K562 (cell line): ENCODE data around the gene TMPRSS6. TPM values are rescaled to one million over a fixed set of nuclear protein-coding genes. Genes with fewer than 3 reads are reported as not detected.

ENCODE experiments used
- ATAC-seq: fragments of 200-7000 bp; cut with Tn5 transposase; 3 replicates; pipeline ENCODE4 v1.9.1; 2020; ENCODE audit warnings: moderate library complexity
- BruUV-seq: library from RNA; stranded (reverse); fragments of 400-500 nt; replicated peaks from 2 replicates; lab custom pipeline; 2021; lab: Mats Ljungman, UMichigan
- CTCF ChIA-PET: fragments of 300-600 bp; formaldehyde crosslinking; extraction: SDS; loops from one replicate; lab custom pipeline; 2021; ENCODE audit warnings: low intra/inter-chr PET ratio; lab: Yijun Ruan, JAX
- POLR2A ChIA-PET: fragments of 300-600, 350-650 bp; sonication (Branson Sonifier 250); formaldehyde crosslinking; extraction: SDS; loops from one replicate; lab custom pipeline; 2021; ENCODE audit warnings: antibody characterized with exemption, inconsistent platforms; lab: Yijun Ruan, JAX
- DNase-seq, 4 experiments: peaks; one replicate each; pipeline versions ENCODE4 v3.0.0 to v3.0.0-alpha.2; 2011 to 2018; ENCODE audit warnings: low spot score in 3 of 4, mixed read lengths in 3 of 4; ENCODE audit errors: extremely low read depth in 1 of 4
- FAIRE-seq: peaks from 2 replicates; lab custom pipeline; 2011; peaks lifted over from hg19 to GRCh38; lab: Jason Lieb, UNC
- H2AFZ ChIP-seq: 2 replicates; pipeline ENCODE4 v1.6.0; 2011; ENCODE audit warnings: low read depth, low read length, control low read depth, inconsistent platforms
- H3K27ac ChIP-seq: fragments of 200-600 bp; 3 replicates; pipeline ENCODE4 v1.8.0; 2011; ENCODE audit warnings: low read depth, mild to moderate bottlenecking, control low read depth, inconsistent platforms, low read length, moderate library complexity, mixed read lengths; ENCODE audit errors: extremely low read depth
- H3K27me3 ChIP-seq, 2 experiments: fragments of 300-600 bp in 1 of 2; 2 replicates in 1 of 2; 3 replicates in 1 of 2; pipeline versions ENCODE4 v1.6.0 to v1.8.0; 2011; ENCODE audit warnings: inconsistent platforms in 2 of 2, low read length in 2 of 2, mild to moderate bottlenecking in 1 of 2, mixed read lengths in 1 of 2, moderate library complexity in 1 of 2; ENCODE audit not compliant: control insufficient read depth in 2 of 2, insufficient read depth in 2 of 2
- H3K36me3 ChIP-seq: fragments of 300-600 bp; 3 replicates; pipeline ENCODE4 v1.8.0; 2011; ENCODE audit warnings: mild to moderate bottlenecking, low read length, inconsistent platforms; ENCODE audit not compliant: control insufficient read depth, insufficient read depth
- H3K4me1 ChIP-seq, 2 experiments: fragments of 200-600 bp in 1 of 2; replicated peaks in 1 of 2; 2 replicates in 1 of 2; 3 replicates in 1 of 2; pipeline versions ENCODE4 v1.5.1 to v1.8.0; 2011; ENCODE audit warnings: inconsistent platforms in 2 of 2, low read length in 2 of 2, mild to moderate bottlenecking in 1 of 2, mixed read lengths in 1 of 2, moderate library complexity in 1 of 2; ENCODE audit not compliant: control insufficient read depth in 2 of 2, insufficient read depth in 2 of 2
- H3K4me2 ChIP-seq: 2 replicates; pipeline ENCODE4 v1.6.1; 2011; ENCODE audit warnings: low read length, control low read depth, inconsistent platforms, mixed read lengths; ENCODE audit not compliant: insufficient read depth
- H3K4me3 ChIP-seq: fragments of 200-600 bp; sonication (generic), shearing (Covaris generic); 2 replicates; pipeline ENCODE4 v1.5.1; 2016; ENCODE audit warnings: control low read depth, inconsistent platforms
- H3K79me2 ChIP-seq: fragments of 200-600 bp; 3 replicates; pipeline ENCODE4 v1.8.0; 2011; ENCODE audit warnings: low read length, inconsistent platforms; ENCODE audit not compliant: control insufficient read depth, insufficient read depth
- H3K9ac ChIP-seq, 2 experiments: 2 replicates each; pipeline versions ENCODE4 v1.6.0 to v1.6.1; 2011; ENCODE audit warnings: low read depth in 2 of 2, low read length in 2 of 2, control low read depth in 1 of 2, inconsistent platforms in 1 of 2, mild to moderate bottlenecking in 1 of 2, mixed read lengths in 1 of 2; ENCODE audit not compliant: insufficient read depth in 1 of 2
- H3K9me1 ChIP-seq: one replicate; pipeline ENCODE4 v1.6.0; 2011; ENCODE audit warnings: inconsistent platforms, mild to moderate bottlenecking, low read length, moderate library complexity; ENCODE audit not compliant: control insufficient read depth, insufficient read depth
- H3K9me3 ChIP-seq: replicated peaks from 2 replicates; pipeline ENCODE4 v1.5.1; 2011; ENCODE audit warnings: low read depth, low read length, inconsistent platforms; ENCODE audit not compliant: control insufficient read depth, insufficient read depth
- H4K20me1 ChIP-seq: replicated peaks from 2 replicates; pipeline ENCODE4 v1.6.1; 2011; ENCODE audit warnings: low read length, inconsistent platforms, mixed read lengths; ENCODE audit not compliant: control insufficient read depth, insufficient read depth
- C11orf30 ChIP-seq: fragments of 450-650 bp; IDR thresholded peaks from 2 replicates; pipeline ENCODE4 v1.6.1; 2016; ENCODE audit warnings: low read depth, mild to moderate bottlenecking
- HDAC8 ChIP-seq: fragments of 450-650 bp; IDR thresholded peaks from 2 replicates; pipeline ENCODE4 v1.6.1; 2016; ENCODE audit warnings: mild to moderate bottlenecking, missing genetic modification characterization, moderate library complexity, missing compliant biosample characterization
- HNRNPK ChIP-seq: fragments of 200-400 bp; formaldehyde crosslinking; IDR thresholded peaks from one replicate; pipeline ENCODE4 v1.6.1; 2018; ENCODE audit warnings: mild to moderate bottlenecking, low read depth, low read length; ENCODE audit not compliant: poor library complexity, severe bottlenecking
- MEF2A ChIP-seq: IDR thresholded peaks from 2 replicates; pipeline ENCODE4 v1.6.1; 2011; ENCODE audit warnings: low read depth, mild to moderate bottlenecking, low read length, moderate library complexity; ENCODE audit not compliant: control insufficient read depth
- NFYB ChIP-seq: IDR thresholded peaks from 2 replicates; pipeline ENCODE4 v1.6.1; 2011; ENCODE audit warnings: mild to moderate bottlenecking, moderate library complexity; ENCODE audit not compliant: insufficient read length; ENCODE audit errors: extremely low read depth
- PREB ChIP-seq: sonication (generic); formaldehyde crosslinking; IDR thresholded peaks from 2 replicates; pipeline ENCODE4 v1.8.1; 2023; ENCODE audit warnings: mild to moderate bottlenecking, missing genetic modification reagents
- RAD51 ChIP-seq: fragments of 450-650 bp; IDR thresholded peaks from 2 replicates; pipeline ENCODE4 v1.7.1; 2016; ENCODE audit warnings: low read depth, mild to moderate bottlenecking, borderline replicate concordance
- SAFB ChIP-seq: fragments of 200-400 bp; formaldehyde crosslinking; IDR thresholded peaks from 2 replicates; pipeline ENCODE4 v1.6.1; 2017; ENCODE audit warnings: low read depth, low read length, borderline replicate concordance
- SIN3B ChIP-seq: fragments of 450-650 bp; IDR thresholded peaks from 2 replicates; pipeline ENCODE4 v1.6.1; 2017; ENCODE audit warnings: low read depth, mild to moderate bottlenecking, moderate library complexity
- THRB ChIP-seq: fragments of 450-650 bp; formaldehyde crosslinking; conservative IDR thresholded peaks from 2 replicates; pipeline ENCODE4 v1.4.0; 2022; ENCODE audit warnings: mild to moderate bottlenecking, missing genetic modification characterization
- TRIM24 ChIP-seq, 2 experiments: fragments of 450-650 bp; IDR thresholded peaks; 2 replicates each; pipeline ENCODE4 v1.6.1; 2016
- TRIM28 ChIP-seq: fragments of 450-650 bp; IDR thresholded peaks from 2 replicates; pipeline ENCODE4 v1.6.1; 2017
- YBX1 ChIP-seq: fragments of 450-650 bp; IDR thresholded peaks from 2 replicates; pipeline ENCODE4 v1.7.1; 2016; ENCODE audit warnings: mild to moderate bottlenecking
- ZKSCAN8 ChIP-seq: fragments of 200-800 bp; sonication (Bioruptor generic); IDR thresholded peaks from 2 replicates; pipeline ENCODE4 v1.6.1; 2016; ENCODE audit warnings: missing genetic modification characterization, missing compliant biosample characterization
- ZNF436 ChIP-seq: fragments of 250-450, 450-650 bp; sonication (Bioruptor Pico); formaldehyde crosslinking; IDR thresholded peaks from 2 replicates; pipeline ENCODE4 v1.7.0; 2020; ENCODE audit warnings: mild to moderate bottlenecking
- ZNF507 ChIP-seq: conservative IDR thresholded peaks from 2 replicates; pipeline ENCODE4 v1.6.1; 2017; ENCODE audit warnings: missing genetic modification characterization, missing compliant biosample characterization
- ZNF695 ChIP-seq: fragments of 450-650 bp; formaldehyde crosslinking; IDR thresholded peaks from 2 replicates; pipeline ENCODE4 v1.4.0; 2020; ENCODE audit warnings: mild to moderate bottlenecking, moderate library complexity
- WGBS: fragments of 100-300 bp; shearing (Covaris generic); methylation state at CpG from one replicate; pipeline ENCODE4 v1.1.6; 2016; ENCODE audit warnings: low coverage, mixed read lengths; ENCODE audit not compliant: insufficient coverage; ENCODE audit errors: missing lambda C conversion rate; 5-methylcytosine and 5-hydroxymethylcytosine counted together
- in situ Hi-C: fragments of 300-500 bp; cut with MboI; formaldehyde crosslinking; loops from 4 replicates; pipeline ENCODE4 v1.15.0; 2018; ENCODE audit warnings: inconsistent platforms, mixed read lengths
- intact Hi-C: fragments of 100-400 bp; cut with micrococcal nuclease; formaldehyde crosslinking; loops from 2 replicates; pipeline ENCODE4 v1.14.2; 2022
- polyA plus RNA-seq, 8 experiments: library from polyadenylated mRNA; depleted of rRNA in 4 of 8; stranded (reverse) in 5 of 8; unstranded in 3 of 8; fragments of >200 nt; fragmentation: Nextera tagmentation in 2 of 8; fragmentation: Illumina TruSeq in 1 of 8; extraction: Ambion mirVana in 2 of 8; extraction: Trizol in 1 of 8; gene quantifications; 2 replicates each; pipeline versions ENCODE4 v1.2.1 to v1.2.3, GENCODE V29; 2011 to 2014; ENCODE audit warnings: inconsistent platforms in 1 of 8, missing spikeins in 1 of 8
- total RNA-seq, 7 experiments: library from RNA; depleted of rRNA in 6 of 7; stranded (reverse); fragments of >200 nt in 6 of 7; fragmentation: Illumina TruSeq in 2 of 7; extraction: Trizol in 2 of 7; gene quantifications; 2 replicates each; pipeline versions ENCODE4 v1.2.1 to v1.2.3, GENCODE V29; 2011 to 2021; ENCODE audit warnings: low replicate concordance in 1 of 7

Gene TMPRSS6
- total and polyA plus RNA-seq, 9 of the 15 experiments (the other 6 are each of a cell fraction or from before 2014, with no cell fraction given), result 0.03 TPM; not detected in 8

- no TSS peak for BruUV-seq
- in situ Hi-C loops, result no loop called here
- no peak for FAIRE-seq
Measured at GRCh38 chr22:37052386-37053309, 56.9 kb downstream of the TMPRSS6 start.

More at GRCh38 chr22:37052386-37053309, 56.9 kb downstream of the TMPRSS6 start:
- CTCF ChIA-PET, result no interaction called here
- Histone ChIP-seq H3K9me3 (no peaks in the 10 kb centered on the region), H3K4me3 (no peak overlapping the region), H3K27ac (no peak overlapping the region), H3K79me2 (no peaks in the 10 kb centered on the region), H3K9me1 (no peaks in the 10 kb centered on the region), H4K20me1 (no peaks in the 10 kb centered on the region), H3K36me3 (no peaks in the 10 kb centered on the region), H3K27me3 (peaks cover 10 to 49% of the 10 kb centered on the region in 2 experiments; a peak in 4 of 5 replicates), H3K9ac (peak overlapping the region in 1 of 2 experiments; percentile 45; a peak in 1 of 4 replicates), H3K4me2 (no peak overlapping the region), H2AFZ (no peak overlapping the region), H3K4me1 (peaks cover 0 to 25% of the 10 kb centered on the region in 2 experiments; a peak in 2 of 5 replicates)
- TF ChIP-seq THRB (CRISPR knock-in tag), result no peak
- TF ChIP-seq PREB (CRISPR knock-in tag), result no peak
- no peak for TF ChIP-seq HNRNPK
- no peak for TF ChIP-seq ZNF507 (tag)
- TF ChIP-seq ZKSCAN8, result no peak
- no peak for TF ChIP-seq ZNF695 (CRISPR knock-in tag)
- TF ChIP-seq ZNF436, result no peak
- TF ChIP-seq SAFB, result no peak
- no peak for TF ChIP-seq HDAC8 (tag)
- no peak for TF ChIP-seq SIN3B
- no peak for TF ChIP-seq NFYB
- TF ChIP-seq TRIM28, result no peak
- TF ChIP-seq RAD51, result no peak
- no peak for TF ChIP-seq C11orf30
- TF ChIP-seq YBX1, result no peak
- no peak for TF ChIP-seq MEF2A
- no peak for TF ChIP-seq TRIM24 (IDR thresholded peaks at IDR 0.05)
- POLR2A ChIA-PET, result no interaction called here
- 42% methylated on average over 9 of the region's 25 CpGs for WGBS
- ATAC-seq (no peak), DNase-seq (no peak)
- intact Hi-C loops, result no loop called here
